GM18868 (cell line): ENCODE measurements around the gene IL12RB2.

ENCODE experiments used
- ATAC-seq: cut with Tn5 transposase; IDR thresholded peaks from one replicate; pipeline ENCODE4 v1.9.1; 2021; ENCODE audit warnings: mild to moderate bottlenecking, moderate library complexity; ENCODE audit not compliant: unreplicated experiment

The IL12RB2 gene

GRCh38 chr1:67307251-67308060, at the start of gene IL12RB2:
Gene IL12RB2, plus strand, starts transcription at chr1:67307873. Its CDS starts 12,496 bp downstream, at chr1:67320369.
- ATAC-seq: peak; percentile 61

GRCh38 chr1:67261680-67262079, 46.0 kb upstream of the IL12RB2 start:
- no peak for ATAC-seq

GRCh38 chr1:67262735-67263134, 44.9 kb upstream of the IL12RB2 start:
- no peak for ATAC-seq

GRCh38 chr1:67264152-67264551, 43.5 kb upstream of the IL12RB2 start:
- no peak for ATAC-seq

GRCh38 chr1:67264899-67265298, 42.8 kb upstream of the IL12RB2 start:
- ATAC-seq: peak; percentile 81

- ATAC-seq: no peak
These were observed 38.6 kb upstream of the IL12RB2 start for GRCh38 chr1:67269061-67269460.

GRCh38 chr1:67270541-67270940, 37.1 kb upstream of the IL12RB2 start:
- no peak for ATAC-seq

- ATAC-seq: no peak
These were observed 34.1 kb upstream of the IL12RB2 start for GRCh38 chr1:67273591-67273990.

GRCh38 chr1:67274623-67275325, 32.9 kb upstream of the IL12RB2 start:
- ATAC-seq: peak; percentile 96

GRCh38 chr1:67280696-67281095, 27.0 kb upstream of the IL12RB2 start:
- no peak for ATAC-seq

- ATAC-seq: no peak
These were observed 26.4 kb upstream of the IL12RB2 start for GRCh38 chr1:67281244-67281643.

- peak; percentile 86 for ATAC-seq
These were observed 21.7 kb upstream of the IL12RB2 start for GRCh38 chr1:67285780-67286488.

GRCh38 chr1:67290236-67290635, 17.4 kb upstream of the IL12RB2 start:
- ATAC-seq: no peak

GRCh38 chr1:67294836-67295617, 12.6 kb upstream of the IL12RB2 start:
- no peak for ATAC-seq

GRCh38 chr1:67298762-67299161, 8.9 kb upstream of the IL12RB2 start:
- no peak for ATAC-seq

- ATAC-seq: no peak
These were observed 8.4 kb upstream of the IL12RB2 start for GRCh38 chr1:67299296-67299695.

- ATAC-seq: no peak
These were observed 7.1 kb upstream of the IL12RB2 start for GRCh38 chr1:67300561-67300960.

- ATAC-seq: no peak
These were observed 3.6 kb upstream of the IL12RB2 start for GRCh38 chr1:67304023-67304422.

GRCh38 chr1:67306547-67306946, 1.1 kb upstream of the IL12RB2 start:
- no peak for ATAC-seq

GRCh38 chr1:67308136-67308535, 463 bp downstream of the IL12RB2 start:
- ATAC-seq: peak; percentile 28

GRCh38 chr1:67312615-67313014, 4.9 kb downstream of the IL12RB2 start:
- no peak for ATAC-seq
